Measurements from ENCODE around the gene TBC1D30.

TBC1D30 gene

GRCh38 chr12:64858882-64859605 lies 34.6 kb downstream of the TBC1D30 start:
- DNase-seq (ENCODE audit: low read depth): no peak
- no peak for TF ChIP-seq CTCF (IDR thresholded peaks at IDR 0.05; ENCODE audit: control insufficient read depth, extremely low read depth, insufficient read depth)
- H3K4me3 ChIP-seq (ENCODE audit: low read depth, low read length): no peak overlapping the region

GRCh38 chr12:64860446-64860998 lies 36.1 kb downstream of the TBC1D30 start:
- no peak overlapping the region for H3K4me3 ChIP-seq (ENCODE audit: low read depth, low read length)
- DNase-seq (ENCODE audit: low read depth): no peak
- TF ChIP-seq CTCF (IDR thresholded peaks at IDR 0.05; ENCODE audit: control insufficient read depth, extremely low read depth, insufficient read depth): no peak

- peak; percentile 43 for DNase-seq (ENCODE audit: low read depth)
- no peak overlapping the region for H3K4me3 ChIP-seq (ENCODE audit: low read depth, low read length)
- no peak for TF ChIP-seq CTCF (IDR thresholded peaks at IDR 0.05; ENCODE audit: control insufficient read depth, extremely low read depth, insufficient read depth)
Observed at GRCh38 chr12:64864319-64864718, 39.9 kb downstream of the TBC1D30 start.

GRCh38 chr12:64875186-64875585 lies 50.7 kb downstream of the TBC1D30 start:
- no peak overlapping the region for H3K4me3 ChIP-seq (ENCODE audit: low read depth, low read length)
- DNase-seq (ENCODE audit: low read depth): no peak
- no peak for TF ChIP-seq CTCF (IDR thresholded peaks at IDR 0.05; ENCODE audit: control insufficient read depth, extremely low read depth, insufficient read depth)

DNA sequence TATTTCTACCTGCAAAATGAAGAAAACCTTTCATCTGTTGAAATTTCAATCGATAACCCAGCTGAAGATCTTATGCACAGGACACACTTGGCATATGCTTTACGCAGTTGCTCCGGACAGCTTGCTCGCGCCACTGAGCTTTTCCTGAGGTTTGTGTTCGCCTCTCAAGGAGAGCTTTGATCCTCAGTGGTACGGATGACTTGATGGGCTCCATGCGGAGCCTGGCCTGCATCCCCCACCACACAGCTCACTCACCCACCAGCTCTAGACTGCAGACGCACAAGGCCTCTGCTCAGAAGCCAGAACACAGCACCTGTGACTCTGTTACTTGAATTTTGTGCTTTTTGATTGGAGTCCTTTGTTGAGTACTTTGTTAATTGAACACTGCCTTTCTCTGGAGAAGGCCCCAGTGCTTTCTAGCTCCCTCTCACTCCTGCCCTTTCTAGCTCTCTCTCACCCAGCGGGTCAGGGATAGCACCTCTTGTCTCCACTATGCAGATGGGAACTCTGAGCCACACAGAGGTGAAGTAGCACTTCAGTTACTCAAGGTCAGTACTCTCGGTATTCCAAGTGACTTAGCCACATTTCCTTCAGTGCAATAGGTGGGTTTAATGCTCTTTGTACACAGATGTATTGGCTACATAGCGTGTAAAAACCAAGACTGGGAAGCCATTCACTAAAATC lies 52.1 kb downstream of the TBC1D30 start:
- H3K4me3 ChIP-seq (ENCODE audit: low read depth, low read length): no peak overlapping the region

DNA sequence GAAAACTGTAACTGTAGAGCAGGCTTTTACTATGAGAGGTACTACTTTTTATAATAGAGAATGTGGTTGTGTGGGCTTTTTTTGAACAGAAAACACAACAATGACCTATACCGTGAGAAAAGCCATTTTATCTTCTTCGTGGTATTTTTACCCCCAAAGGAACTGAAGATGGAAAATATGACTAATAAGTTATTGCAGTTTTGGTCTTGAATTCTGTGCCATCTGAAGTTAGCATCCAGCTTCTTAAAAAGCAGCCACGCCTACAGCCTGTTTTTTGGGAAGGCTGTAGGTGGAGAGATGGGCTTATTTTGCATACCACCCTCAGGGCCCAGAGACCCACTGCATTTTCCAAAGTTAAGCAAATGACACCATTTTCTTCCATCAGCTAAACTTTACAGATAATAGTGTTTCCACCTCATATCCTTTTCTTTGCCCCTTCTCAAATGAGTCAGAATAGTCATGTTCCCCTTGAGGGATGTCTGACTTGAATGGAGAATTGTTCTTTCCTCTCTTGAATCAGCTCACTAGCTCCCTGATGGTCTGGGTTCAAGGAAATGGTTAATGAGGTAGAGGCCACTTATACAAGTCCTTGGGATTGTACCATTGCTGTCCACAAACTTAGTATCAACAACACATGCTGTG lies 53.0 kb downstream of the TBC1D30 start:
- TF ChIP-seq CTCF (IDR thresholded peaks at IDR 0.05; ENCODE audit: control insufficient read depth, extremely low read depth, insufficient read depth): no peak
- no peak for DNase-seq (ENCODE audit: low read depth)

More for the DNA sequence above, 52.1 kb downstream of the TBC1D30 start:
- no peak for TF ChIP-seq CTCF (IDR thresholded peaks at IDR 0.05; ENCODE audit: control insufficient read depth, extremely low read depth, insufficient read depth)
- no peak for DNase-seq (ENCODE audit: low read depth)

More for the DNA sequence above, 53.0 kb downstream of the TBC1D30 start:
- H3K4me3 ChIP-seq (ENCODE audit: low read depth, low read length): no peak overlapping the region

Data from LNCaP clone FGC (cell line).